ENCODE measurements around the gene PLXNA4. TPM values are rescaled to one million over a fixed set of nuclear protein-coding genes. Genes with fewer than 3 reads are reported as not detected.

Gene PLXNA4
- total RNA-seq, 2 experiments from 2014 or later, result 0.12 to 0.29 TPM

GRCh38 chr7:132158166-132158565 lies 418.1 kb downstream of the PLXNA4 start:
- Mint-ChIP-seq H3K27me3 (no peaks in the 10 kb centered on the region), H3K27ac (no peak overlapping the region), H3K4me3 (no peak overlapping the region), H3K4me1 (no peaks in the 10 kb centered on the region), H3K9me3 (no peaks in the 10 kb centered on the region), H3K36me3 (no peaks in the 10 kb centered on the region)
- DNase-seq, result no peak

- H3K27ac Mint-ChIP-seq, result no peak overlapping the region
- DNase-seq, result no peak
- no peaks in the 10 kb centered on the region for H3K36me3 Mint-ChIP-seq
- no peaks in the 10 kb centered on the region for H3K9me3 Mint-ChIP-seq
- no peaks in the 10 kb centered on the region for H3K4me1 Mint-ChIP-seq
- no peak overlapping the region for H3K4me3 Mint-ChIP-seq
- H3K27me3 Mint-ChIP-seq, result peaks cover 4% of the 10 kb centered on the region
Observed at GRCh38 chr7:132155715-132156114, 420.6 kb downstream of the PLXNA4 start.

- H3K27ac Mint-ChIP-seq, result no peak overlapping the region
- H3K4me1 Mint-ChIP-seq, result no peaks in the 10 kb centered on the region
- peaks cover 4% of the 10 kb centered on the region for H3K27me3 Mint-ChIP-seq
Observed at GRCh38 chr7:132154695-132155471, 421.4 kb downstream of the PLXNA4 start.

GRCh38 chr7:132154248-132154647 lies 422.0 kb downstream of the PLXNA4 start:
- Mint-ChIP-seq H3K4me3 (no peak overlapping the region), H3K27ac (no peak overlapping the region), H3K9me3 (no peaks in the 10 kb centered on the region), H3K27me3 (peaks cover 4% of the 10 kb centered on the region), H3K36me3 (no peaks in the 10 kb centered on the region), H3K4me1 (no peaks in the 10 kb centered on the region)
- DNase-seq, result no peak

More at GRCh38 chr7:132154695-132155471, 421.4 kb downstream of the PLXNA4 start:
- no peaks in the 10 kb centered on the region for H3K36me3 Mint-ChIP-seq
- H3K4me3 Mint-ChIP-seq, result no peak overlapping the region
- no peaks in the 10 kb centered on the region for H3K9me3 Mint-ChIP-seq
- DNase-seq, result no peak

- H3K4me3 Mint-ChIP-seq, result no peak overlapping the region
- H3K4me1 Mint-ChIP-seq, result no peaks in the 10 kb centered on the region
Observed at GRCh38 chr7:132152131-132152889, 424.0 kb downstream of the PLXNA4 start.

GRCh38 chr7:132150711-132151110 lies 425.6 kb downstream of the PLXNA4 start:
- Mint-ChIP-seq H3K9me3 (no peaks in the 10 kb centered on the region), H3K4me3 (no peak overlapping the region), H3K4me1 (no peaks in the 10 kb centered on the region), H3K27me3 (peaks cover 4% of the 10 kb centered on the region), H3K27ac (no peak overlapping the region), H3K36me3 (no peaks in the 10 kb centered on the region)
- DNase-seq, result no peak

More at GRCh38 chr7:132152131-132152889, 424.0 kb downstream of the PLXNA4 start:
- Mint-ChIP-seq H3K36me3 (no peaks in the 10 kb centered on the region), H3K27me3 (peaks cover 4% of the 10 kb centered on the region), H3K27ac (no peak overlapping the region), H3K9me3 (no peaks in the 10 kb centered on the region)
- no peak for DNase-seq

GRCh38 chr7:132149436-132150304 lies 426.6 kb downstream of the PLXNA4 start:
- Mint-ChIP-seq H3K36me3 (no peaks in the 10 kb centered on the region), H3K27ac (no peak overlapping the region), H3K27me3 (peaks cover 4% of the 10 kb centered on the region), H3K4me3 (no peak overlapping the region), H3K4me1 (no peaks in the 10 kb centered on the region), H3K9me3 (no peaks in the 10 kb centered on the region)
- DNase-seq, result no peak

GRCh38 chr7:132148876-132149275 lies 427.4 kb downstream of the PLXNA4 start:
- peaks cover 4% of the 10 kb centered on the region for H3K27me3 Mint-ChIP-seq
- H3K9me3 Mint-ChIP-seq, result no peaks in the 10 kb centered on the region
- H3K4me3 Mint-ChIP-seq, result no peak overlapping the region
- H3K36me3 Mint-ChIP-seq, result no peaks in the 10 kb centered on the region
- no peak overlapping the region for H3K27ac Mint-ChIP-seq
- no peaks in the 10 kb centered on the region for H3K4me1 Mint-ChIP-seq
- DNase-seq, result no peak

GRCh38 chr7:132145466-132145865 lies 430.8 kb downstream of the PLXNA4 start:
- Mint-ChIP-seq H3K36me3 (no peaks in the 10 kb centered on the region), H3K4me3 (no peak overlapping the region), H3K4me1 (no peaks in the 10 kb centered on the region), H3K9me3 (no peaks in the 10 kb centered on the region), H3K27me3 (no peaks in the 10 kb centered on the region), H3K27ac (no peak overlapping the region)
- no peak for DNase-seq

- H3K4me1 Mint-ChIP-seq, result no peaks in the 10 kb centered on the region
- no peaks in the 10 kb centered on the region for H3K27me3 Mint-ChIP-seq
- H3K9me3 Mint-ChIP-seq, result no peaks in the 10 kb centered on the region
- no peak overlapping the region for H3K4me3 Mint-ChIP-seq
- no peak for DNase-seq
- no peak overlapping the region for H3K27ac Mint-ChIP-seq
- no peaks in the 10 kb centered on the region for H3K36me3 Mint-ChIP-seq
Observed at GRCh38 chr7:132145063-132145462, 431.2 kb downstream of the PLXNA4 start.

GRCh38 chr7:132142006-132142405 lies 434.3 kb downstream of the PLXNA4 start:
- Mint-ChIP-seq H3K4me1 (no peaks in the 10 kb centered on the region), H3K36me3 (no peaks in the 10 kb centered on the region), H3K4me3 (no peak overlapping the region), H3K27ac (no peak overlapping the region), H3K9me3 (no peaks in the 10 kb centered on the region), H3K27me3 (no peaks in the 10 kb centered on the region)
- no peak for DNase-seq

- Mint-ChIP-seq H3K4me3 (no peak overlapping the region), H3K4me1 (no peaks in the 10 kb centered on the region)
- no peak for DNase-seq
Observed at GRCh38 chr7:132141109-132141508, 435.2 kb downstream of the PLXNA4 start.

GRCh38 chr7:132140341-132140740 lies 435.9 kb downstream of the PLXNA4 start:
- no peak for DNase-seq
- Mint-ChIP-seq H3K36me3 (no peaks in the 10 kb centered on the region), H3K9me3 (no peaks in the 10 kb centered on the region), H3K27me3 (no peaks in the 10 kb centered on the region), H3K4me3 (no peak overlapping the region), H3K4me1 (no peaks in the 10 kb centered on the region), H3K27ac (no peak overlapping the region)

More at GRCh38 chr7:132141109-132141508, 435.2 kb downstream of the PLXNA4 start:
- Mint-ChIP-seq H3K36me3 (no peaks in the 10 kb centered on the region), H3K27me3 (no peaks in the 10 kb centered on the region), H3K9me3 (no peaks in the 10 kb centered on the region), H3K27ac (no peak overlapping the region)

- no peak for DNase-seq
- Mint-ChIP-seq H3K9me3 (no peaks in the 10 kb centered on the region), H3K4me1 (no peaks in the 10 kb centered on the region), H3K4me3 (no peak overlapping the region), H3K27ac (no peak overlapping the region), H3K27me3 (no peaks in the 10 kb centered on the region), H3K36me3 (no peaks in the 10 kb centered on the region)
Observed at GRCh38 chr7:132138817-132139216, 437.5 kb downstream of the PLXNA4 start.

GRCh38 chr7:132137681-132138080 lies 438.6 kb downstream of the PLXNA4 start:
- no peak for DNase-seq
- Mint-ChIP-seq H3K27me3 (no peaks in the 10 kb centered on the region), H3K27ac (no peak overlapping the region), H3K36me3 (no peaks in the 10 kb centered on the region), H3K9me3 (no peaks in the 10 kb centered on the region), H3K4me1 (no peaks in the 10 kb centered on the region), H3K4me3 (no peak overlapping the region)
